HCT116 (cell line): Measurements from ENCODE around the gene OR7A17. TPM values are rescaled to one million over a fixed set of nuclear protein-coding genes. Genes with fewer than 3 reads are reported as not detected.

ENCODE experiments used
- ATAC-seq: fragments of 200-7000 bp; cut with Tn5 transposase; 2 replicates; pipeline ENCODE4 v1.9.1; 2020; ENCODE audit warnings: mild to moderate bottlenecking, moderate library complexity
- BruUV-seq: library from RNA; stranded (reverse); fragments of 400-500 nt; replicated peaks from 2 replicates; lab custom pipeline; 2021; lab: Mats Ljungman, UMichigan
- CTCF ChIA-PET: fragments of 300-600 bp; sonication (Branson Sonifier 250); formaldehyde crosslinking; loops from one replicate; lab custom pipeline; 2021; ENCODE audit warnings: antibody characterized with exemption; lab: Charles Lee
- POLR2A ChIA-PET: fragments of 300-600, 350-600 bp; sonication (Branson Sonifier 250); formaldehyde crosslinking; loops from one replicate; lab custom pipeline; 2021; ENCODE audit warnings: antibody characterized with exemption; lab: Charles Lee
- RAD21 ChIA-PET, 2 experiments: fragments of 300-600 bp; sonication (Branson Sonifier 250); formaldehyde crosslinking; loops; one replicate each; lab custom pipeline; 2023; ENCODE audit warnings: low total read pairs in 2 of 2; ENCODE audit not compliant: uncharacterized antibody in 2 of 2, unreplicated experiment in 2 of 2, low non-redundant PET in 1 of 2; lab: Charles Lee
- DNase-seq: peaks from one replicate; pipeline ENCODE4 v3.0.0-alpha.2; 2010; ENCODE audit warnings: low read depth, low spot score
- H2AFZ ChIP-seq: fragments of 200-600 bp; shearing (Covaris generic), sonication (generic); 2 replicates; pipeline ENCODE4 v1.6.1; 2017; ENCODE audit warnings: low read depth, mixed run types, mixed read lengths, antibody characterized with exemption, low read length; ENCODE audit not compliant: poor library complexity, severe bottlenecking
- H3K27ac ChIP-seq: 2 replicates; pipeline ENCODE4 v1.5.1; 2012; ENCODE audit warnings: low read depth, low read length
- H3K27me3 ChIP-seq: fragments of 200-600 bp; sonication (generic); 2 replicates; pipeline ENCODE4 v1.6.1; 2016; ENCODE audit warnings: mixed run types, low read length, mixed read lengths; ENCODE audit not compliant: insufficient read depth
- H3K36me3 ChIP-seq, 2 experiments: fragments of 200-500 bp in 1 of 2; fragments of 200-600 bp in 1 of 2; sonication (Bioruptor generic) in 1 of 2; sonication (generic) in 1 of 2; 2 replicates each; pipeline versions ENCODE4 v1.5.1 to v1.6.1; 2014 to 2016; ENCODE audit warnings: low read length in 2 of 2, inconsistent platforms in 1 of 2, mixed read lengths in 1 of 2, mixed run types in 1 of 2; ENCODE audit not compliant: insufficient read depth in 2 of 2, control insufficient read depth in 1 of 2
- H3K4me1 ChIP-seq, 2 experiments: fragments of 200-600 bp in 1 of 2; sonication (generic) in 1 of 2; 2 replicates each; pipeline versions ENCODE4 v1.5.1 to v1.6.1; 2012 to 2017; ENCODE audit warnings: low read length in 2 of 2, inconsistent platforms in 1 of 2, mild to moderate bottlenecking in 1 of 2, mixed read lengths in 1 of 2, mixed run types in 1 of 2, moderate library complexity in 1 of 2; ENCODE audit not compliant: insufficient read depth in 2 of 2, control insufficient read depth in 1 of 2
- H3K4me2 ChIP-seq: fragments of 200-600 bp; sonication (generic); 2 replicates; pipeline ENCODE4 v1.6.1; 2017; ENCODE audit warnings: mixed run types, low read length, mixed read lengths
- H3K4me3 ChIP-seq, 2 experiments: fragments of 200-600 bp in 1 of 2; sonication (generic) in 1 of 2; replicated peaks in 1 of 2; 2 replicates each; pipeline ENCODE4 v1.5.1; 2011 to 2016; ENCODE audit warnings: low read length in 2 of 2, control low read depth in 1 of 2, low read depth in 1 of 2, mild to moderate bottlenecking in 1 of 2, mixed read lengths in 1 of 2, mixed run types in 1 of 2
- H3K79me2 ChIP-seq: fragments of 200-600 bp; sonication (generic); 2 replicates; pipeline ENCODE4 v1.6.1; 2017; ENCODE audit warnings: mild to moderate bottlenecking, mixed run types, low read length, moderate library complexity, mixed read lengths; ENCODE audit not compliant: insufficient read depth
- H3K9ac ChIP-seq: fragments of 200-600 bp; sonication (generic); 2 replicates; pipeline ENCODE4 v1.6.1; 2016; ENCODE audit warnings: low read length, mixed read lengths
- H3K9me2 ChIP-seq: fragments of 200-600 bp; sonication (generic), shearing (Covaris generic); 2 replicates; pipeline ENCODE4 v1.6.1; 2017; ENCODE audit warnings: mixed run types, mild to moderate bottlenecking, moderate library complexity; ENCODE audit not compliant: insufficient read depth
- H3K9me3 ChIP-seq, 2 experiments: fragments of 200-500 bp in 1 of 2; fragments of 200-600 bp in 1 of 2; sonication (Bioruptor generic) in 1 of 2; sonication (generic) in 1 of 2; 2 replicates each; pipeline ENCODE4 v1.6.1; 2014 to 2017; ENCODE audit warnings: low read length in 2 of 2, mixed read lengths in 2 of 2, inconsistent platforms in 1 of 2, low read depth in 1 of 2, mild to moderate bottlenecking in 1 of 2, mixed run types in 1 of 2, moderate library complexity in 1 of 2; ENCODE audit not compliant: control insufficient read depth in 1 of 2, insufficient read depth in 1 of 2
- H4K20me1 ChIP-seq: fragments of 200-600 bp; sonication (generic), shearing (Covaris generic); 2 replicates; pipeline ENCODE4 v1.6.1; 2017; ENCODE audit warnings: mixed run types, mild to moderate bottlenecking, moderate library complexity; ENCODE audit not compliant: insufficient read depth
- EGR1 ChIP-seq: IDR thresholded peaks from 2 replicates; pipeline ENCODE4 v1.6.1; 2012; ENCODE audit warnings: low read depth
- REST ChIP-seq: IDR thresholded peaks from 2 replicates; pipeline ENCODE4 v1.6.1; 2012; ENCODE audit warnings: low read depth
- TCF7L2 ChIP-seq: IDR thresholded peaks from 2 replicates; pipeline ENCODE4 v1.7.0; 2011; ENCODE audit warnings: borderline replicate concordance, inconsistent platforms; ENCODE audit not compliant: insufficient read depth, insufficient read length; ENCODE audit errors: extremely low read depth
- intact Hi-C: fragments of 100-400 bp; cut with micrococcal nuclease; formaldehyde crosslinking; loops from 2 replicates; pipeline ENCODE4 v1.10.0; 2022
- total RNA-seq: library from RNA; stranded (reverse); gene quantifications from one replicate; pipeline ENCODE4 v1.2.1, GENCODE V29; 2021; ENCODE audit not compliant: unreplicated experiment

OR7A17 gene
- total RNA-seq, 1 experiment from 2014 or later = not detected

GRCh38 chr19:14830702-14831101 lies 55.2 kb downstream of the OR7A17 start:
- Histone ChIP-seq H2AFZ (no peak overlapping the region), H3K9ac (no peak overlapping the region), H3K27ac (no peak overlapping the region), H3K4me1 (0 out of 4 replicates have a peak, but pooled peaks cover 0 to 2% of the 10 kb centered on the region in 2 experiments), H3K9me2 (no peaks in the 10 kb centered on the region), H3K79me2 (no peaks in the 10 kb centered on the region)
- CTCF ChIA-PET = interaction anchor here (1.6 kb wide), 1 partner anchor 9 kb away, joined by 3 read pairs; no protein-coding TSS in a partner anchor
- BruUV-seq = no TSS peak
- TF ChIP-seq EGR1 (no peak), REST (no peak), TCF7L2 (no peak)
- TF ChIP-seq, all 23 proteins: peak for 0
- intact Hi-C loops = no loop called here
- no peak for DNase-seq
- H3K36me3 ChIP-seq = no peaks in the 10 kb centered on the region
- ChIA-PET RAD21 (no interaction called here), POLR2A (no interaction called here)
- no peak overlapping the region for H3K4me3 ChIP-seq
- no peak overlapping the region for H3K4me2 ChIP-seq
- H3K9me3 ChIP-seq = no peaks in the 10 kb centered on the region
- no peaks in the 10 kb centered on the region for H4K20me1 ChIP-seq
- peaks cover 27% of the 10 kb centered on the region for H3K27me3 ChIP-seq
- ATAC-seq = no peak

Other genes with a start within 250 kb of the OR7A17 start
- gene ADGRE3, start 211.3 kb downstream of the OR7A17 start, total RNA-seq = not detected
- 9.2 TPM for gene ZNF333, start 196.1 kb downstream of the OR7A17 start, total RNA-seq
- 8.4 TPM for gene ADGRE2, start 107.6 kb downstream of the OR7A17 start, total RNA-seq
- gene OR7A5, start 50.9 kb downstream of the OR7A17 start, total RNA-seq = not detected
- not detected for gene OR7C1, start 50.9 kb downstream of the OR7A17 start, total RNA-seq
- not detected for gene OR7A10, start 37.2 kb downstream of the OR7A17 start, total RNA-seq
- not detected for gene OR7C2, start 55.4 kb upstream of the OR7A17 start, total RNA-seq
- gene SLC1A6, start 93.7 kb upstream of the OR7A17 start, total RNA-seq = not detected
- not detected for gene CASP14, start 163.3 kb upstream of the OR7A17 start, total RNA-seq
- gene OR1I1, start 196.1 kb upstream of the OR7A17 start, total RNA-seq = not detected
- gene SYDE1, start 221.3 kb upstream of the OR7A17 start, total RNA-seq = 4.9 TPM